ENCODE results near the gene GPR176. TPM values are rescaled to one million over a fixed set of nuclear protein-coding genes. Genes with fewer than 3 reads are reported as not detected.

Gene GPR176
- total RNA-seq, 1 donor from 2014 or later: 35.4 TPM

- no peak overlapping the region for H3K27ac ChIP-seq (ENCODE audit: low read depth, low read length)
- no peak overlapping the region for H3K9ac ChIP-seq (ENCODE audit: low read length)
- FAIRE-seq (no peak), DNase-seq (ENCODE audit: low read depth) (no peak)
- TF ChIP-seq EZH2 (IDR thresholded peaks at IDR 0.05; ENCODE audit: insufficient read depth, low read length): no peak
- TF ChIP-seq, protein P1, sequence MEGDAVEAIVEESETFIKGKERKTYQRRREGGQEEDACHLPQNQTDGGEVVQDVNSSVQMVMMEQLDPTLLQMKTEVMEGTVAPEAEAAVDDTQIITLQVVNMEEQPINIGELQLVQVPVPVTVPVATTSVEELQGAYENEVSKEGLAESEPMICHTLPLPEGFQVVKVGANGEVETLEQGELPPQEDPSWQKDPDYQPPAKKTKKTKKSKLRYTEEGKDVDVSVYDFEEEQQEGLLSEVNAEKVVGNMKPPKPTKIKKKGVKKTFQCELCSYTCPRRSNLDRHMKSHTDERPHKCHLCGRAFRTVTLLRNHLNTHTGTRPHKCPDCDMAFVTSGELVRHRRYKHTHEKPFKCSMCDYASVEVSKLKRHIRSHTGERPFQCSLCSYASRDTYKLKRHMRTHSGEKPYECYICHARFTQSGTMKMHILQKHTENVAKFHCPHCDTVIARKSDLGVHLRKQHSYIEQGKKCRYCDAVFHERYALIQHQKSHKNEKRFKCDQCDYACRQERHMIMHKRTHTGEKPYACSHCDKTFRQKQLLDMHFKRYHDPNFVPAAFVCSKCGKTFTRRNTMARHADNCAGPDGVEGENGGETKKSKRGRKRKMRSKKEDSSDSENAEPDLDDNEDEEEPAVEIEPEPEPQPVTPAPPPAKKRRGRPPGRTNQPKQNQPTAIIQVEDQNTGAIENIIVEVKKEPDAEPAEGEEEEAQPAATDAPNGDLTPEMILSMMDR (IDR thresholded peaks at IDR 0.05; ENCODE audit: insufficient read depth, low read depth, low read length): no peak
- H3K36me3 ChIP-seq (ENCODE audit: insufficient read depth, low read length): peaks cover 8% of the 10 kb centered on the region
- Mint-ChIP-seq H3K36me3 (ENCODE audit: low read depth, unreplicated experiment) (peaks cover 4% of the 10 kb centered on the region), H3K27me3 (ENCODE audit: low read depth, unreplicated experiment) (no peaks in the 10 kb centered on the region), H3K9me3 (ENCODE audit: unreplicated experiment) (no peaks in the 10 kb centered on the region), H3K4me1 (ENCODE audit: low read depth, unreplicated experiment) (no peaks in the 10 kb centered on the region), H3K4me3 (ENCODE audit: unreplicated experiment) (no peak overlapping the region), H3K27ac (ENCODE audit: unreplicated experiment) (no peak overlapping the region)
- peaks cover 13% of the 10 kb centered on the region for H4K20me1 ChIP-seq (ENCODE audit: insufficient read depth, low read length)
- H3K4me3 ChIP-seq (ENCODE audit: insufficient read depth, low read depth, low read length): no peak overlapping the region
- no peak overlapping the region for H3K4me2 ChIP-seq (ENCODE audit: low read length)
- H3K9me3 ChIP-seq (ENCODE audit: insufficient read depth, low read depth, low read length): no peaks in the 10 kb centered on the region
- H2AFZ ChIP-seq (ENCODE audit: low read depth, low read length): no peak overlapping the region
- no peaks in the 10 kb centered on the region for H3K4me1 ChIP-seq (ENCODE audit: insufficient read depth, low read length)
- H3K79me2 ChIP-seq (ENCODE audit: insufficient read depth, low read length): peaks cover 49% of the 10 kb centered on the region
- H3K27me3 ChIP-seq (ENCODE audit: insufficient read depth, low read length): no peaks in the 10 kb centered on the region
Measured at GRCh38 chr15:39807791-39808190, 112.3 kb downstream of the GPR176 start.

GRCh38 chr15:39804026-39804425 is 116.0 kb downstream of the GPR176 start:
- H3K36me3 Mint-ChIP-seq (ENCODE audit: low read depth, unreplicated experiment): peaks cover 18% of the 10 kb centered on the region

GRCh38 chr15:39803016-39803415 is 117.0 kb downstream of the GPR176 start:
- Histone ChIP-seq H3K36me3 (ENCODE audit: insufficient read depth, low read length) (peaks cover 16% of the 10 kb centered on the region), H3K4me1 (ENCODE audit: insufficient read depth, low read length) (no peaks in the 10 kb centered on the region), H2AFZ (ENCODE audit: low read depth, low read length) (no peak overlapping the region), H3K27ac (ENCODE audit: low read depth, low read length) (no peak overlapping the region), H3K4me3 (ENCODE audit: insufficient read depth, low read depth, low read length) (no peak overlapping the region), H3K9ac (ENCODE audit: low read length) (no peak overlapping the region), H3K27me3 (ENCODE audit: insufficient read depth, low read length) (no peaks in the 10 kb centered on the region), H3K9me3 (ENCODE audit: insufficient read depth, low read depth, low read length) (no peaks in the 10 kb centered on the region), H3K79me2 (ENCODE audit: insufficient read depth, low read length) (peaks cover 30% of the 10 kb centered on the region), H4K20me1 (ENCODE audit: insufficient read depth, low read length) (peaks cover 4% of the 10 kb centered on the region), H3K4me2 (ENCODE audit: low read length) (no peak overlapping the region)
- no peak for TF ChIP-seq EZH2 (IDR thresholded peaks at IDR 0.05; ENCODE audit: insufficient read depth, low read length)
- TF ChIP-seq, protein P1 (IDR thresholded peaks at IDR 0.05; ENCODE audit: insufficient read depth, low read depth, low read length): no peak
- H3K27ac Mint-ChIP-seq (ENCODE audit: unreplicated experiment): no peak overlapping the region
- H3K4me1 Mint-ChIP-seq (ENCODE audit: low read depth, unreplicated experiment): no peaks in the 10 kb centered on the region
- no peak for FAIRE-seq
- H3K4me3 Mint-ChIP-seq (ENCODE audit: unreplicated experiment): no peak overlapping the region
- no peak for DNase-seq (ENCODE audit: low read depth)
- H3K36me3 Mint-ChIP-seq (ENCODE audit: low read depth, unreplicated experiment): peaks cover 18% of the 10 kb centered on the region
- H3K27me3 Mint-ChIP-seq (ENCODE audit: low read depth, unreplicated experiment): no peaks in the 10 kb centered on the region
- H3K9me3 Mint-ChIP-seq (ENCODE audit: unreplicated experiment): no peaks in the 10 kb centered on the region

More at GRCh38 chr15:39804026-39804425, 116.0 kb downstream of the GPR176 start:
- Mint-ChIP-seq H3K4me3 (ENCODE audit: unreplicated experiment) (no peak overlapping the region), H3K4me1 (ENCODE audit: low read depth, unreplicated experiment) (no peaks in the 10 kb centered on the region), H3K27me3 (ENCODE audit: low read depth, unreplicated experiment) (no peaks in the 10 kb centered on the region), H3K9me3 (ENCODE audit: unreplicated experiment) (no peaks in the 10 kb centered on the region), H3K27ac (ENCODE audit: unreplicated experiment) (no peak overlapping the region)
- Histone ChIP-seq H3K36me3 (ENCODE audit: insufficient read depth, low read length) (peaks cover 11% of the 10 kb centered on the region), H3K9me3 (ENCODE audit: insufficient read depth, low read depth, low read length) (no peaks in the 10 kb centered on the region), H3K9ac (ENCODE audit: low read length) (no peak overlapping the region), H3K27me3 (ENCODE audit: insufficient read depth, low read length) (no peaks in the 10 kb centered on the region), H3K4me3 (ENCODE audit: insufficient read depth, low read depth, low read length) (no peak overlapping the region), H3K4me1 (ENCODE audit: insufficient read depth, low read length) (no peaks in the 10 kb centered on the region), H3K79me2 (ENCODE audit: insufficient read depth, low read length) (peaks cover 36% of the 10 kb centered on the region), H3K4me2 (ENCODE audit: low read length) (no peak overlapping the region), H3K27ac (ENCODE audit: low read depth, low read length) (no peak overlapping the region), H4K20me1 (ENCODE audit: insufficient read depth, low read length) (peaks cover 6% of the 10 kb centered on the region), H2AFZ (ENCODE audit: low read depth, low read length) (no peak overlapping the region)
- TF ChIP-seq, protein P1 (IDR thresholded peaks at IDR 0.05; ENCODE audit: insufficient read depth, low read depth, low read length): no peak
- no peak for TF ChIP-seq EZH2 (IDR thresholded peaks at IDR 0.05; ENCODE audit: insufficient read depth, low read length)
- DNase-seq (ENCODE audit: low read depth) (peak; percentile 26), FAIRE-seq (no peak)

All from astrocyte (in vitro differentiated cells and primary cell).